MM.1S (cell line): ENCODE data around the gene SDHB.

Source experiments
- DNase-seq: peaks from one replicate; pipeline ENCODE4 v3.0.0-alpha.2; 2015
- H2AFZ ChIP-seq: fragments of 300-600 bp; sonication (generic); 2 replicates; pipeline ENCODE4 v1.6.0; 2016; ENCODE audit warnings: antibody characterized with exemption, low read length
- H3F3A ChIP-seq: fragments of 300-600 bp; sonication (generic); 2 replicates; pipeline ENCODE4 v1.6.1; 2016; ENCODE audit warnings: mild to moderate bottlenecking, antibody characterized with exemption, low read length, moderate library complexity, mixed read lengths; ENCODE audit not compliant: insufficient read depth
- H3K27ac ChIP-seq: fragments of 300-600 bp; sonication (generic); 2 replicates; pipeline ENCODE4 v1.5.1; 2016; ENCODE audit warnings: mild to moderate bottlenecking, low read length
- H3K27me3 ChIP-seq: fragments of 300-600 bp; sonication (generic); replicated peaks from 2 replicates; pipeline ENCODE4 v1.6.0; 2016; ENCODE audit warnings: low read length; ENCODE audit not compliant: insufficient read depth
- H3K36me3 ChIP-seq: fragments of 300-600 bp; sonication (generic); replicated peaks from 2 replicates; pipeline ENCODE4 v1.6.1; 2016; ENCODE audit warnings: mild to moderate bottlenecking, low read length, mixed read lengths; ENCODE audit not compliant: insufficient read depth
- H3K4me1 ChIP-seq: fragments of 300-600 bp; sonication (generic); 2 replicates; pipeline ENCODE4 v1.6.1; 2016; ENCODE audit warnings: low read length, mixed read lengths
- H3K4me2 ChIP-seq: fragments of 300-600 bp; sonication (generic); 2 replicates; pipeline ENCODE4 v1.6.0; 2016; ENCODE audit warnings: low read depth, low read length
- H3K4me3 ChIP-seq: fragments of 300-600 bp; sonication (generic); 2 replicates; pipeline ENCODE4 v1.5.1; 2016; ENCODE audit warnings: low read length, mixed read lengths
- H3K79me2 ChIP-seq: fragments of 300-600 bp; sonication (generic); 2 replicates; pipeline ENCODE4 v1.6.1; 2016; ENCODE audit warnings: mixed run types, low read length, mixed read lengths
- H3K9ac ChIP-seq: fragments of 300-600 bp; sonication (generic); 2 replicates; pipeline ENCODE4 v1.6.1; 2016; ENCODE audit warnings: low read length, mixed read lengths
- H3K9me2 ChIP-seq: fragments of 300-600 bp; sonication (generic); replicated peaks from 2 replicates; pipeline ENCODE4 v1.6.1; 2016; ENCODE audit warnings: mild to moderate bottlenecking, low read length, mixed read lengths; ENCODE audit not compliant: insufficient read depth
- H3K9me3 ChIP-seq: fragments of 300-600 bp; sonication (generic); replicated peaks from 2 replicates; pipeline ENCODE4 v1.6.1; 2016; ENCODE audit warnings: mild to moderate bottlenecking, low read length, mixed read lengths; ENCODE audit not compliant: insufficient read depth
- H4K20me1 ChIP-seq: fragments of 300-600 bp; sonication (generic); 2 replicates; pipeline ENCODE4 v1.6.1; 2016; ENCODE audit warnings: mild to moderate bottlenecking, low read length, moderate library complexity, mixed read lengths; ENCODE audit not compliant: insufficient read depth
- CTCF ChIP-seq: fragments of 300-600 bp; sonication (generic); IDR thresholded peaks from 2 replicates; pipeline ENCODE4 v1.5.1; 2016; ENCODE audit warnings: antibody characterized with exemption, low read length, mixed read lengths
- EZH2 ChIP-seq: fragments of 300-600 bp; sonication (generic); optimal IDR thresholded peaks from 2 replicates; pipeline ENCODE3; 2017; ENCODE audit warnings: low read depth, mild to moderate bottlenecking, antibody characterized with exemption, low read length, mixed read lengths
- EZH2phosphoT487 ChIP-seq: fragments of 300-600 bp; sonication (generic); IDR thresholded peaks from 2 replicates; pipeline ENCODE4 v1.6.1; 2018; ENCODE audit warnings: antibody characterized with exemption, low read length

The SDHB gene

DNA sequence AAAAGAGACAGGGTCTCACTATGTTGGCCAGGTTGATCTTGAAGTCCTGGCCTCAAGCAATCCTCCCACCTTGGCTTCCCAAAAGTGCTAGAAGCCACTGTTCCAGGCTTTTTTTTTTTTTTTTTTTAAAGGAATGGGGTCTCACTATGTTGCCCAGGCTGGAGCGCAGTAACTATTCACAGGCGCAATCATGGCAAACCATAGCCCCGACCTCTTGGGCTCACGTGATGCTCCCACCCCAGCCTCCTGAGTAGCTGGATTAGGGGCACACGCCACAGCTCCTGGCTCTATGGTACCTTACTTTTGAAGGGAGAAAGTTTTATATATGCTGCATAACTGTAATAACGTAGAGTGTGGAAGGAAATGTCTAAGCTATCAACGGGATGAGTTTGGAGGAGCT lies 36.4 kb downstream of the SDHB start:
- TF ChIP-seq CTCF (no peak), EZH2phosphoT487 (no peak), EZH2 (no peak)
- Histone ChIP-seq H3K4me2 (no peak overlapping the region), H3K4me1 (peaks cover 49% of the 10 kb centered on the region), H3K79me2 (no peaks in the 10 kb centered on the region), H2AFZ (no peak overlapping the region), H4K20me1 (no peaks in the 10 kb centered on the region), H3K27ac (no peak overlapping the region), H3K9me3 (no peaks in the 10 kb centered on the region), H3F3A (peaks cover 37% of the 10 kb centered on the region), H3K27me3 (no peaks in the 10 kb centered on the region), H3K9me2 (no peaks in the 10 kb centered on the region), H3K9ac (no peak overlapping the region), H3K4me3 (no peak overlapping the region), H3K36me3 (peaks cover 13% of the 10 kb centered on the region)
- no peak for DNase-seq

DNA sequence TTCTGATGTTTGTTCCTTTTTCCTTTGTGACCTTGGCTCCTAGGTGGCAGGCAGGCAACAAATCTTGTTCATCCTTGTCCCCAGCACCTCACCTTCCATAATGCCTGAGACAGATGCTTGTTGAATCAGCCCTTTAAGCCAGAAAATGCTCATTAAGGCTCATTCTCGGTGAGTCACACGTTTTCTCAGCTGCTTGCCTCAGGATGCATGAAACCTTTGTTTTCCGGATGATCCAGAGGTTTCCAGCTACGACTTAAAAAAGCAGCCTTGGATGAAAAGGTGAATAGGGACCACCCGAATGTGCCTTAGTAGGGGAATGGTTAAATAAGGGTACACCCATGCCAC lies 37.5 kb downstream of the SDHB start:
- no peaks in the 10 kb centered on the region for H3K79me2 ChIP-seq
- no peak overlapping the region for H3K4me2 ChIP-seq
- H3K9me3 ChIP-seq = no peaks in the 10 kb centered on the region
- no peak overlapping the region for H3K27ac ChIP-seq
- TF ChIP-seq EZH2 (no peak), CTCF (no peak), EZH2phosphoT487 (no peak)
- H3K9ac ChIP-seq = no peak overlapping the region
- H3F3A ChIP-seq = peaks cover 37% of the 10 kb centered on the region
- DNase-seq = no peak
- H3K9me2 ChIP-seq = no peaks in the 10 kb centered on the region
- no peaks in the 10 kb centered on the region for H3K27me3 ChIP-seq
- no peaks in the 10 kb centered on the region for H4K20me1 ChIP-seq
- H3K36me3 ChIP-seq = peaks cover 11% of the 10 kb centered on the region
- no peak overlapping the region for H3K4me3 ChIP-seq
- no peak overlapping the region for H2AFZ ChIP-seq
- H3K4me1 ChIP-seq = peaks cover 54% of the 10 kb centered on the region

- Histone ChIP-seq H3K4me2 (no peak overlapping the region), H3K9ac (no peak overlapping the region), H3K9me3 (no peaks in the 10 kb centered on the region), H3F3A (peaks cover 26% of the 10 kb centered on the region), H3K9me2 (no peaks in the 10 kb centered on the region), H3K79me2 (no peaks in the 10 kb centered on the region), H2AFZ (no peak overlapping the region), H3K4me3 (no peak overlapping the region), H3K27me3 (no peaks in the 10 kb centered on the region), H4K20me1 (no peaks in the 10 kb centered on the region), H3K36me3 (no peaks in the 10 kb centered on the region), H3K4me1 (peaks cover 53% of the 10 kb centered on the region), H3K27ac (no peak overlapping the region)
- DNase-seq = no peak
- TF ChIP-seq EZH2phosphoT487 = no peak
- no peak for TF ChIP-seq CTCF
- TF ChIP-seq EZH2 = no peak
Measured at GRCh38 chr1:17014671-17015567, 38.9 kb downstream of the SDHB start.
